Activated T-cell treated with anti-CD3 and anti-CD28 coated beads for 4 hours (primary cell): ENCODE results near the gene SPDYE4.

Source experiments
- DNase-seq: peaks from one replicate; pipeline ENCODE4 v3.0.0-alpha.2; 2020

The SPDYE4 gene

GRCh38 chr17:8782176-8782575, 23.8 kb upstream of the SPDYE4 start:
- no peak for DNase-seq

- no peak for DNase-seq
These were observed 23.4 kb upstream of the SPDYE4 start for GRCh38 chr17:8781776-8782175.

- DNase-seq = no peak
These were observed 18.5 kb upstream of the SPDYE4 start for GRCh38 chr17:8776881-8777280.

- no peak for DNase-seq
These were observed 17.9 kb upstream of the SPDYE4 start for GRCh38 chr17:8776248-8776647.

GRCh38 chr17:8766731-8767130, 8.4 kb upstream of the SPDYE4 start:
- no peak for DNase-seq

- no peak for DNase-seq
These were observed 3.7 kb upstream of the SPDYE4 start for GRCh38 chr17:8762012-8762411.

GRCh38 chr17:8757189-8757588, 1.2 kb downstream of the SPDYE4 start:
- no peak for DNase-seq

GRCh38 chr17:8755590-8756255, 2.6 kb downstream of the SPDYE4 start:
- no peak for DNase-seq

GRCh38 chr17:8754890-8755289, 3.5 kb downstream of the SPDYE4 start:
- no peak for DNase-seq

GRCh38 chr17:8753976-8754440, 4.3 kb downstream of the SPDYE4 start:
- DNase-seq = no peak

GRCh38 chr17:8753136-8753975, 5.0 kb downstream of the SPDYE4 start:
- DNase-seq = no peak

- DNase-seq = no peak
These were observed 8.7 kb downstream of the SPDYE4 start for GRCh38 chr17:8749616-8750015.

- DNase-seq = no peak
These were observed 10.6 kb downstream of the SPDYE4 start for GRCh38 chr17:8747742-8748141.

GRCh38 chr17:8746501-8747236, 11.7 kb downstream of the SPDYE4 start:
- DNase-seq = no peak

GRCh38 chr17:8745586-8746500, 12.5 kb downstream of the SPDYE4 start:
- DNase-seq = peak; percentile 73

- no peak for DNase-seq
These were observed 14.1 kb downstream of the SPDYE4 start for GRCh38 chr17:8744086-8744785.

- DNase-seq = no peak
These were observed 15.5 kb downstream of the SPDYE4 start for GRCh38 chr17:8742819-8743218.

GRCh38 chr17:8742274-8742673, 16.1 kb downstream of the SPDYE4 start:
- DNase-seq = no peak

- no peak for DNase-seq
These were observed 16.6 kb downstream of the SPDYE4 start for GRCh38 chr17:8741771-8742170.

- DNase-seq = no peak
These were observed 17.0 kb downstream of the SPDYE4 start for GRCh38 chr17:8741366-8741765.

- DNase-seq = peak; percentile 18
These were observed 17.9 kb downstream of the SPDYE4 start for GRCh38 chr17:8740486-8740885.

- no peak for DNase-seq
These were observed 19.2 kb downstream of the SPDYE4 start for GRCh38 chr17:8739097-8739496.
